H1 (cell line): ENCODE data around the gene SAMD4A. TPM values are rescaled to one million over a fixed set of nuclear protein-coding genes. Genes with fewer than 3 reads are reported as not detected.

Experiments
- CTCF ChIA-PET: fragments of 300-600 bp; sonication (Branson Sonifier 250); formaldehyde crosslinking; loops from one replicate; lab custom pipeline; 2021; ENCODE audit not compliant: partially characterized antibody; lab: Charles Lee
- POLR2A ChIA-PET: fragments of 300-600 bp; sonication (Branson Sonifier 250); formaldehyde crosslinking; loops from one replicate; lab custom pipeline; 2021; ENCODE audit warnings: inconsistent platforms; ENCODE audit not compliant: partially characterized antibody; lab: Charles Lee
- DNase-seq, 2 experiments: peaks; one replicate each; pipeline versions ENCODE4 v3.0.0 to v3.0.0-alpha.2; 2010 to 2022; ENCODE audit warnings: low spot score in 2 of 2, low read depth in 1 of 2, mixed read lengths in 1 of 2
- FAIRE-seq: peaks from 2 replicates; lab custom pipeline; 2011; peaks lifted over from hg19 to GRCh38; lab: Jason Lieb, UNC
- H2AFZ ChIP-seq: 2 replicates; pipeline ENCODE4 v1.8.1; 2012; ENCODE audit warnings: low read length, inconsistent platforms
- H2AK5ac ChIP-seq: 2 replicates; pipeline ENCODE4 v1.6.1; 2013; ENCODE audit warnings: low read depth, low read length
- H2BK120ac ChIP-seq: replicated peaks from 2 replicates; pipeline ENCODE3; 2013; ENCODE audit warnings: low read depth, low read length, inconsistent platforms
- H2BK12ac ChIP-seq: 2 replicates; pipeline ENCODE4 v1.6.1; 2013; ENCODE audit warnings: low read depth, low read length
- H2BK15ac ChIP-seq: 2 replicates; pipeline ENCODE4 v1.6.1; 2013; ENCODE audit warnings: low read length
- H2BK20ac ChIP-seq: 2 replicates; pipeline ENCODE4 v1.6.1; 2013; ENCODE audit warnings: low read length
- H2BK5ac ChIP-seq: 2 replicates; pipeline ENCODE4 v1.6.1; 2013; ENCODE audit warnings: low read depth, low read length
- H3K14ac ChIP-seq: 2 replicates; pipeline ENCODE4 v1.6.1; 2013; ENCODE audit warnings: inconsistent platforms; ENCODE audit not compliant: insufficient read length
- H3K18ac ChIP-seq: 2 replicates; pipeline ENCODE4 v1.6.1; 2013; ENCODE audit warnings: low read length; ENCODE audit errors: extremely low read depth
- H3K23ac ChIP-seq: 2 replicates; pipeline ENCODE4 v1.6.1; 2013; ENCODE audit warnings: inconsistent platforms; ENCODE audit not compliant: insufficient read length
- H3K23me2 ChIP-seq: 2 replicates; pipeline ENCODE4 v1.6.1; 2013; ENCODE audit warnings: low read depth, low read length
- H3K27ac ChIP-seq: 2 replicates; pipeline ENCODE4 v1.6.1; 2011; ENCODE audit warnings: low read depth, low read length, inconsistent platforms
- H3K27me3 ChIP-seq, 4 experiments: replicated peaks in 1 of 4; 1 replicate in 1 of 4; 2 replicates in 3 of 4; pipeline versions ENCODE4 v1.6.1 to v1.8.1; 2011 to 2013; ENCODE audit warnings: low read length in 3 of 4, mild to moderate bottlenecking in 3 of 4, inconsistent platforms in 2 of 4, mixed read lengths in 2 of 4, moderate library complexity in 1 of 4; ENCODE audit not compliant: control insufficient read depth in 3 of 4, insufficient read depth in 3 of 4; ENCODE audit errors: extremely low read depth in 1 of 4
- H3K36me3 ChIP-seq, 4 experiments: 2 replicates each; pipeline versions ENCODE4 v1.6.1 to v1.8.1; 2011 to 2013; ENCODE audit warnings: mild to moderate bottlenecking in 4 of 4, low read length in 3 of 4, moderate library complexity in 2 of 4, control low read depth in 1 of 4, inconsistent platforms in 1 of 4; ENCODE audit not compliant: insufficient read depth in 4 of 4, control insufficient read depth in 2 of 4
- H3K4ac ChIP-seq: replicated peaks from 2 replicates; pipeline ENCODE3; 2013; ENCODE audit warnings: low read length, low read depth, mixed read lengths, inconsistent platforms; ENCODE audit not compliant: insufficient read length
- H3K4me1 ChIP-seq, 4 experiments: replicated peaks in 1 of 4; 1 replicate in 1 of 4; 2 replicates in 3 of 4; pipeline versions ENCODE4 v1.6.1 to v1.8.1; 2011 to 2013; ENCODE audit warnings: low read length in 3 of 4, inconsistent platforms in 2 of 4, mixed read lengths in 1 of 4; ENCODE audit not compliant: insufficient read depth in 4 of 4, control insufficient read depth in 3 of 4
- H3K4me2 ChIP-seq, 2 experiments: 2 replicates each; pipeline versions ENCODE4 v1.6.1 to v1.8.1; 2011 to 2013; ENCODE audit warnings: low read depth in 2 of 2, low read length in 2 of 2, control low read depth in 1 of 2, inconsistent platforms in 1 of 2, mild to moderate bottlenecking in 1 of 2; ENCODE audit not compliant: insufficient read depth in 1 of 2
- H3K4me3 ChIP-seq, 4 experiments: fragments of 200-600, 300-600 bp in 1 of 4; sonication (generic), shearing (Covaris generic), sonication (Bioruptor Twin) in 1 of 4; 2 replicates each; pipeline versions ENCODE4 v1.5.1 to v1.8.1; 2011 to 2016; ENCODE audit warnings: low read length in 4 of 4, low read depth in 3 of 4, control low read depth in 2 of 4, inconsistent platforms in 2 of 4, mild to moderate bottlenecking in 2 of 4, mixed read lengths in 1 of 4, moderate library complexity in 1 of 4; ENCODE audit not compliant: insufficient read depth in 2 of 4; ENCODE audit errors: extremely low read depth in 1 of 4
- H3K56ac ChIP-seq: replicated peaks from 2 replicates; pipeline ENCODE3; 2013; ENCODE audit warnings: low read depth, mild to moderate bottlenecking, mixed read lengths, low read length, inconsistent platforms; ENCODE audit not compliant: insufficient read length
- H3K79me1 ChIP-seq: 2 replicates; pipeline ENCODE4 v1.6.1; 2013; ENCODE audit warnings: low read depth, low read length, control low read depth
- H3K79me2 ChIP-seq, 2 experiments: 2 replicates each; pipeline versions ENCODE4 v1.6.1 to v1.8.1; 2012 to 2013; ENCODE audit warnings: low read length in 2 of 2, mild to moderate bottlenecking in 2 of 2, inconsistent platforms in 1 of 2; ENCODE audit not compliant: insufficient read depth in 2 of 2, control insufficient read depth in 1 of 2
- H3K9ac ChIP-seq, 4 experiments: replicated peaks in 1 of 4; 1 replicate in 1 of 4; 2 replicates in 3 of 4; pipeline versions ENCODE4 v1.6.1 to v1.8.1; 2011 to 2013; ENCODE audit warnings: low read depth in 3 of 4, low read length in 3 of 4, control low read depth in 2 of 4, mild to moderate bottlenecking in 2 of 4, moderate library complexity in 2 of 4, inconsistent platforms in 1 of 4; ENCODE audit errors: extremely low read depth in 1 of 4
- H3K9me3 ChIP-seq, 2 experiments: 2 replicates each; pipeline versions ENCODE4 v1.6.1 to v1.8.1; 2012 to 2013; ENCODE audit warnings: mild to moderate bottlenecking in 2 of 2, moderate library complexity in 2 of 2, control low read depth in 1 of 2, inconsistent platforms in 1 of 2, low read depth in 1 of 2, low read length in 1 of 2, mixed read lengths in 1 of 2; ENCODE audit not compliant: insufficient read depth in 2 of 2
- H4K20me1 ChIP-seq, 2 experiments: replicated peaks in 1 of 2; 2 replicates each; pipeline versions ENCODE3 to v1.8.1; 2011 to 2013; ENCODE audit warnings: inconsistent platforms in 2 of 2, low read length in 2 of 2, mild to moderate bottlenecking in 1 of 2; ENCODE audit not compliant: insufficient read depth in 2 of 2, control insufficient read depth in 1 of 2
- H4K5ac ChIP-seq: 2 replicates; pipeline ENCODE4 v1.6.1; 2013; ENCODE audit warnings: low read length, low read depth, mixed read lengths, inconsistent platforms; ENCODE audit not compliant: insufficient read length
- H4K8ac ChIP-seq: 2 replicates; pipeline ENCODE4 v1.8.0; 2013; ENCODE audit warnings: mild to moderate bottlenecking, moderate library complexity, low read length, inconsistent platforms; ENCODE audit not compliant: insufficient read depth; ENCODE audit errors: extremely low read depth
- H4K91ac ChIP-seq: replicated peaks from 2 replicates; pipeline ENCODE3; 2013; ENCODE audit warnings: low read length, mixed read lengths, inconsistent platforms; ENCODE audit not compliant: insufficient read length
- CHD2 ChIP-seq: IDR thresholded peaks from 2 replicates; pipeline ENCODE4 v1.6.1; 2012; ENCODE audit warnings: low read length, improper control_type of control experiment
- GABPA ChIP-seq: IDR thresholded peaks from 2 replicates; pipeline ENCODE4 v1.6.1; 2011; ENCODE audit warnings: mild to moderate bottlenecking, low read length, moderate library complexity, borderline replicate concordance; ENCODE audit not compliant: insufficient read depth
- KDM1A ChIP-seq: fragments of 200-600, 300-600 bp; sonication (generic); IDR thresholded peaks from 2 replicates; pipeline ENCODE4 v1.7.1; 2016; ENCODE audit warnings: mild to moderate bottlenecking, low read length, borderline replicate concordance
- KDM4A ChIP-seq: IDR thresholded peaks from one replicate; pipeline ENCODE4 v1.7.1; 2012; ENCODE audit warnings: low read depth, mild to moderate bottlenecking, moderate library complexity, low read length, inconsistent platforms; ENCODE audit not compliant: severe bottlenecking
- PHF8 ChIP-seq: fragments of 200-600 bp; sonication (generic); conservative IDR thresholded peaks from 2 replicates; pipeline ENCODE4 v1.7.1; 2012; ENCODE audit warnings: low read depth, mild to moderate bottlenecking, inconsistent platforms, low read length, moderate library complexity
- RBBP5 ChIP-seq: IDR thresholded peaks from 2 replicates; pipeline ENCODE4 v1.7.1; 2012; ENCODE audit warnings: low read depth, mild to moderate bottlenecking, inconsistent platforms, low read length, moderate library complexity, borderline replicate concordance
- SP1 ChIP-seq: IDR thresholded peaks from 2 replicates; pipeline ENCODE4 v1.6.1; 2011; ENCODE audit warnings: low read depth, low read length
- TCF12 ChIP-seq: IDR thresholded peaks from 2 replicates; pipeline ENCODE4 v1.6.1; 2011; ENCODE audit warnings: low read depth, mild to moderate bottlenecking, low read length
- ZNF274 ChIP-seq: IDR thresholded peaks from 2 replicates; pipeline ENCODE4 v1.7.0; 2012; ENCODE audit warnings: low read length, borderline replicate concordance; ENCODE audit errors: extremely low read depth
- WGBS, 2 experiments: shearing (Covaris generic) in 1 of 2; methylation state at CpG; one replicate each; pipeline versions ENCODE4 v1.1.6 to v1.1.7; 2013 to 2015; ENCODE audit warnings: low lambda C conversion rate in 2 of 2, mixed read lengths in 2 of 2, inconsistent platforms in 1 of 2, low coverage in 1 of 2, missing lambda C conversion rate in 1 of 2; ENCODE audit not compliant: insufficient replicate concordance in 2 of 2, insufficient coverage in 1 of 2, insufficient read length in 1 of 2; ENCODE audit errors: extremely low coverage in 1 of 2, missing lambda C conversion rate in 1 of 2; 5-methylcytosine and 5-hydroxymethylcytosine counted together
- polyA plus RNA-seq, 7 experiments: library from polyadenylated mRNA; depleted of rRNA in 3 of 7; stranded (reverse) in 5 of 7; unstranded in 2 of 7; fragments of >200 nt in 5 of 7; fragments of 200-250 nt in 2 of 7; gene quantifications; 1 replicate in 5 of 7; 2 replicates in 1 of 7; 4 replicates in 1 of 7; pipeline versions ENCODE4 v1.2.1 to v1.2.3, GENCODE V29; 2011 to 2013; ENCODE audit warnings: missing spikeins in 2 of 7, mixed read lengths in 2 of 7
- total RNA-seq: library from RNA; stranded (reverse); fragmentation: NEBNext Ultra II Directional; extraction: Animal tissue kit (Norgen Biotek cat#: 25700); gene quantifications from 2 replicates; pipeline ENCODE4 v1.2.1, GENCODE V29; 2021
- TF ChIP-seq, protein P1 (sequence below): IDR thresholded peaks from 2 replicates; pipeline ENCODE4 v1.6.1; 2012; ENCODE audit warnings: low read length, inconsistent platforms
- TF ChIP-seq, protein P2 (sequence below): IDR thresholded peaks from 2 replicates; pipeline ENCODE4 v1.6.1; 2012; ENCODE audit warnings: inconsistent platforms

Gene SAMD4A
- total and polyA plus RNA-seq, 2 of the 8 experiments (the other 6 are each of a cell fraction or from before 2014, with no cell fraction given): 2.4 to 12.3 TPM

DNA sequence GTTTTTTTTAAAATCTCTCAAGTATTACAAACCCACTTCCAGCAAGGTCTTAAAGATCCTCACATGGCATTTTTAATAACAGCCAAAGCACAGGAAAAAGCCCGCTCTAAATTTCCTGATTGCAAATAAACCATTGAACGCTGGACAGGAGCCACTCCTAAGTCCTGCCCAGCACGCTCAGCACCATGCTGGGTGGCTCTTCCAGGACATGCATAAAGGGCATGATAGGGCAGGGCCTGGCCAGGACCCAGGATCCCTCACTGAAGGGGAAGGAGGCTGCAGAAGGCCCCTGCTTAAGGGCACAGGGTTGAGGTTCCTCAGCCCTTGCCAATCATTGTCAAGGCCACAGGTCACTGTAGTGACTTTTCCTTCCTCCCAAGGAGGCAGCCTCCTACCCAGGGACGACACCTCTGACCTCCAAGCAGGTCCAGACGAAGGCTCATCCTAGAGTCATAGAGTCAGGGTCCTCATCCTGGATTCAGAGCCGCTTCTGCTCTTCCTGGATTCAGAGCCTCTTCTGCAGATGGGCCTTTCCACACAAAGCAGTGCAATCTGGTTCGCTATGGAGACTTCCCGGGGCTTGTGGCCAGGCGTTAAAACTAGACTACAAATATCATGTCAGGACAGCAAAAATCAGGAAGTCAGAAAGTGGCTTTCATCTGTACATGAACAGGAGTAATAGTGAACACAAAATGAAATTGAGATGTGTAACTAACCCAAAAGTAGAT, 211.9 kb downstream of the SAMD4A start:
- Histone ChIP-seq H2BK5ac (no peak overlapping the region), H3K36me3 (no peaks in the 10 kb centered on the region), H3K27ac (no peak overlapping the region), H4K8ac (no peak overlapping the region), H3K4me2 (no peak overlapping the region), H3K23me2 (no peaks in the 10 kb centered on the region; the same call in 1 of the 2 replicates), H4K91ac (no peak overlapping the region), H3K56ac (no peak overlapping the region), H3K9ac (no peak overlapping the region), H4K20me1 (no peaks in the 10 kb centered on the region), H3K27me3 (no peaks in the 10 kb centered on the region), H3K18ac (no peak overlapping the region), H3K9me3 (no peaks in the 10 kb centered on the region), H3K79me2 (no peaks in the 10 kb centered on the region), H3K4me1 (peaks cover 0 to 2% (median 0%) of the 10 kb centered on the region in 4 experiments; a peak in 1 of 7 replicates), H3K79me1 (no peaks in the 10 kb centered on the region), H2BK15ac (no peak overlapping the region), H2BK20ac (no peak overlapping the region), H3K23ac (no peak overlapping the region), H3K4ac (no peak overlapping the region), H2BK12ac (no peak overlapping the region), H3K4me3 (no peak overlapping the region), H2AK5ac (no peak overlapping the region), H2BK120ac (no peak overlapping the region), H2AFZ (no peak overlapping the region), H4K5ac (no peak overlapping the region), H3K14ac (no peak overlapping the region)
- WGBS, 2 experiments: 87% methylated on average over 9 of the region's 9 CpGs; no CpG with 5 or more reads in 1 of the 2 experiments
- ChIA-PET POLR2A (no interaction called here), CTCF (interaction anchor here (0.6 to 8.7 kb wide), 6 partner anchors 14 to 246 kb away, joined by 3 to 86 read pairs (median 4); no protein-coding TSS in a partner anchor)
- DNase-seq (no peak), FAIRE-seq (no peak)
- TF ChIP-seq PHF8 (no peak), TCF12 (no peak), KDM1A (no peak), RBBP5 (no peak), SP1 (no peak), GABPA (no peak), ZNF274 (no peak), KDM4A (no peak), CHD2 (no peak)
- TF ChIP-seq, protein P1, sequence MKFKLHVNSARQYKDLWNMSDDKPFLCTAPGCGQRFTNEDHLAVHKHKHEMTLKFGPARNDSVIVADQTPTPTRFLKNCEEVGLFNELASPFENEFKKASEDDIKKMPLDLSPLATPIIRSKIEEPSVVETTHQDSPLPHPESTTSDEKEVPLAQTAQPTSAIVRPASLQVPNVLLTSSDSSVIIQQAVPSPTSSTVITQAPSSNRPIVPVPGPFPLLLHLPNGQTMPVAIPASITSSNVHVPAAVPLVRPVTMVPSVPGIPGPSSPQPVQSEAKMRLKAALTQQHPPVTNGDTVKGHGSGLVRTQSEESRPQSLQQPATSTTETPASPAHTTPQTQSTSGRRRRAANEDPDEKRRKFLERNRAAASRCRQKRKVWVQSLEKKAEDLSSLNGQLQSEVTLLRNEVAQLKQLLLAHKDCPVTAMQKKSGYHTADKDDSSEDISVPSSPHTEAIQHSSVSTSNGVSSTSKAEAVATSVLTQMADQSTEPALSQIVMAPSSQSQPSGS: no peak
- TF ChIP-seq, protein P2, sequence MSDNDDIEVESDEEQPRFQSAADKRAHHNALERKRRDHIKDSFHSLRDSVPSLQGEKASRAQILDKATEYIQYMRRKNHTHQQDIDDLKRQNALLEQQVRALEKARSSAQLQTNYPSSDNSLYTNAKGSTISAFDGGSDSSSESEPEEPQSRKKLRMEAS: no peak
